MCF 10A (cell line): ENCODE data around the gene PIGO. TPM values are rescaled to one million over a fixed set of nuclear protein-coding genes. Genes with fewer than 3 reads are reported as not detected.

ENCODE experiments used
- BruUV-seq: library from RNA; stranded (reverse); fragments of 400-500 nt; replicated peaks from 2 replicates; lab custom pipeline; 2021; lab: Mats Ljungman, UMichigan
- CTCF ChIA-PET: fragments of 300-600 bp; sonication (Branson Sonifier 250); formaldehyde crosslinking; extraction: SDS; loops from one replicate; lab custom pipeline; 2021; ENCODE audit warnings: antibody characterized with exemption, inconsistent platforms; lab: Yijun Ruan, JAX
- POLR2A ChIA-PET: fragments of 300-600, 350-650 bp; sonication (Branson Sonifier 250); formaldehyde crosslinking; extraction: SDS; loops from one replicate; lab custom pipeline; 2020; ENCODE audit warnings: antibody characterized with exemption, inconsistent platforms; lab: Yijun Ruan, JAX
- DNase-seq: peaks from one replicate; pipeline ENCODE4 v3.0.0-alpha.2; 2018; ENCODE audit not compliant: unreplicated experiment
- H3K27ac Mint-ChIP-seq: one replicate; pipeline ENCODE4 v1.8.0; 2022; ENCODE audit warnings: mild to moderate bottlenecking, low read depth, mixed read lengths; ENCODE audit not compliant: unreplicated experiment
- H3K27me3 Mint-ChIP-seq: one replicate; pipeline ENCODE4 v1.8.0; 2022; ENCODE audit warnings: mixed read lengths; ENCODE audit not compliant: insufficient read depth, unreplicated experiment
- H3K36me3 Mint-ChIP-seq: one replicate; pipeline ENCODE4 v1.8.0; 2022; ENCODE audit warnings: mild to moderate bottlenecking, moderate library complexity, mixed read lengths; ENCODE audit not compliant: insufficient read depth, unreplicated experiment
- H3K4me1 Mint-ChIP-seq: one replicate; pipeline ENCODE4 v1.8.0; 2022; ENCODE audit warnings: mixed read lengths; ENCODE audit not compliant: insufficient read depth, unreplicated experiment
- H3K4me3 Mint-ChIP-seq: one replicate; pipeline ENCODE4 v1.8.0; 2022; ENCODE audit warnings: mild to moderate bottlenecking, moderate library complexity, mixed read lengths; ENCODE audit not compliant: unreplicated experiment
- H3K9me3 Mint-ChIP-seq: one replicate; pipeline ENCODE4 v1.8.0; 2022; ENCODE audit warnings: mixed read lengths; ENCODE audit not compliant: unreplicated experiment
- CTCF ChIP-seq: fragments of 200-600 bp; IDR thresholded peaks from one replicate; pipeline ENCODE4 v1.8.0; 2022; ENCODE audit warnings: antibody characterized with exemption, mild to moderate bottlenecking; ENCODE audit not compliant: unreplicated experiment
- intact Hi-C: fragments of 100-400 bp; cut with micrococcal nuclease; formaldehyde crosslinking; loops from 2 replicates; pipeline ENCODE4 v1.14.1; 2022
- total RNA-seq: library from RNA; stranded (reverse); gene quantifications from 2 replicates; pipeline ENCODE4 v1.2.3, GENCODE V29; 2022

Gene PIGO
- total RNA-seq, 1 experiment from 2014 or later, result 39.2 TPM

GRCh38 chr9:35078066-35078465, 18.3 kb downstream of the PIGO start:
- no peaks in the 10 kb centered on the region for H3K9me3 Mint-ChIP-seq
- no TSS peak for BruUV-seq
- POLR2A ChIA-PET, result interaction anchor here (1.1 to 7.6 kb wide), 5 partner anchors 17 to 580 kb away, joined by 3 to 85 read pairs (median 7); partner anchors contain the start of genes CCDC107, PIGO, RMRP and STOML2

DNA sequence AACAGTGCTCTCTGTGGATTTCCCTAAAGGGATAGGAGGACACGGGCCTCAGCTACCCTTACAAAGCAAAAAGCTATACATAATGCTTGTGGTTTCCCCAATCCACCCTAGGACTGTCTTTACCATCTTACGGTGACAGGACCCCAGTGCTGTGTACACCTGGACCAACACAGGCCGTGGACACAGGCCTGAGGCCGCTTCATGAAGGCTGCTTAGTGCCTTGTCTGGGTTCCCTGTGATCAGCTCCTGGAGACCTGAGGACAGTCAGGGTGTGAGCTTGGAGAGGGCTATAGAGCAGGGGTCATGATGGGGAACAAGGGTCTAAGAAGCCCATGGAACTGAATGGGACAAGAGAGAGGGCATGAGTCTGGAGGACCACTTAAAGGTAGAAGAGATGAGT, 19.5 kb downstream of the PIGO start:
- ChIA-PET CTCF (interaction anchor here (0.7 to 3.6 kb wide), 4 partner anchors 19 to 316 kb away, joined by 3 to 23 read pairs (median 4); partner anchors contain the start of genes PIGO and STOML2), POLR2A (interaction anchor here (0.7 to 7.6 kb wide), 2 partner anchors 18 to 605 kb away, joined by 3 to 85 read pairs; partner anchors contain the start of gene PIGO)
- peaks cover 15% of the 10 kb centered on the region for H3K4me1 Mint-ChIP-seq
- no peak for TF ChIP-seq CTCF
- H3K27ac Mint-ChIP-seq, result no peak overlapping the region
- no peaks in the 10 kb centered on the region for H3K9me3 Mint-ChIP-seq
- intact Hi-C loops, result no loop called here
- H3K27me3 Mint-ChIP-seq, result no peaks in the 10 kb centered on the region
- BruUV-seq, result no TSS peak
- no peak for DNase-seq
- peaks cover 21% of the 10 kb centered on the region for H3K36me3 Mint-ChIP-seq
- no peak overlapping the region for H3K4me3 Mint-ChIP-seq

More at GRCh38 chr9:35078066-35078465, 18.3 kb downstream of the PIGO start:
- H3K27me3 Mint-ChIP-seq, result no peaks in the 10 kb centered on the region
- no peak overlapping the region for H3K27ac Mint-ChIP-seq
- CTCF ChIA-PET, result interaction anchor here (3.5 to 3.6 kb wide), 2 partner anchors 18 to 178 kb away, joined by 16 to 23 read pairs; partner anchors contain the start of gene PIGO
- H3K4me3 Mint-ChIP-seq, result peak overlapping the region; percentile 94
- no peak for TF ChIP-seq CTCF
- DNase-seq, result no peak
- H3K36me3 Mint-ChIP-seq, result peaks cover 21% of the 10 kb centered on the region
- intact Hi-C loops, result no loop called here
- peaks cover 11% of the 10 kb centered on the region for H3K4me1 Mint-ChIP-seq

GRCh38 chr9:35075358-35075757, 21.0 kb downstream of the PIGO start:
- no peak for DNase-seq
- H3K9me3 Mint-ChIP-seq, result no peaks in the 10 kb centered on the region
- intact Hi-C loops, result no loop called here
- no peaks in the 10 kb centered on the region for H3K27me3 Mint-ChIP-seq
- ChIA-PET POLR2A (interaction anchor here (0.6 kb wide), 1 partner anchor 936 kb away, joined by 4 read pairs; no protein-coding TSS in a partner anchor), CTCF (interaction anchor here (3.6 kb wide), 1 partner anchor 20 kb away, joined by 23 read pairs; the partner anchor contains the start of gene PIGO)
- no TSS peak for BruUV-seq
- H3K4me1 Mint-ChIP-seq, result peaks cover 20% of the 10 kb centered on the region
- H3K27ac Mint-ChIP-seq, result no peak overlapping the region
- no peak for TF ChIP-seq CTCF
- H3K36me3 Mint-ChIP-seq, result peaks cover 33% of the 10 kb centered on the region
- no peak overlapping the region for H3K4me3 Mint-ChIP-seq

- no peak for TF ChIP-seq CTCF
- intact Hi-C loops, result no loop called here
- ChIA-PET POLR2A (no interaction called here), CTCF (interaction anchor here (0.6 to 3.6 kb wide), 2 partner anchors 21 to 876 kb away, joined by 5 to 23 read pairs; partner anchors contain the start of gene PIGO)
- Mint-ChIP-seq H3K4me3 (no peak overlapping the region), H3K9me3 (no peaks in the 10 kb centered on the region), H3K27ac (no peak overlapping the region), H3K27me3 (no peaks in the 10 kb centered on the region), H3K4me1 (peaks cover 26% of the 10 kb centered on the region), H3K36me3 (peaks cover 35% of the 10 kb centered on the region)
- BruUV-seq, result no TSS peak
- DNase-seq, result no peak
These were observed 21.6 kb downstream of the PIGO start for GRCh38 chr9:35074791-35075190.
